ENCODE results near the gene CRYGN. TPM values are rescaled to one million over a fixed set of nuclear protein-coding genes. Genes with fewer than 3 reads are reported as not detected.

Gene CRYGN
- total and polyA plus RNA-seq, 2 of the 13 experiments (the other 11 are each of a cell fraction or from before 2014, with no cell fraction given), result 0.11 TPM; not detected in 1

- no peaks in the 10 kb centered on the region for H4K20me1 ChIP-seq (ENCODE audit: insufficient read depth, low read length)
- DNase-seq (ENCODE audit: low spot score), result no peak
- H3K4me1 ChIP-seq (ENCODE audit: insufficient read depth, low read length), result no peaks in the 10 kb centered on the region
- BruUV-seq (replicated peaks), result no TSS peak
- H3K9ac ChIP-seq (ENCODE audit: insufficient read depth, low read depth, low read length), result no peak overlapping the region
- no peak for FAIRE-seq
- no peak overlapping the region for H3K4me2 ChIP-seq (ENCODE audit: low read depth, low read length)
- H2AFZ ChIP-seq (ENCODE audit: low read length), result no peak overlapping the region
- no peak overlapping the region for H3K4me3 ChIP-seq (replicated peaks in 1 of 3; ENCODE audit: insufficient read depth in 1 of 3, low read depth in 2 of 3, low read length in 3 of 3)
- in situ Hi-C loops (cut with HindIII; ENCODE audit: extremely low pct_ligation_motif_present, low pct_unique_long_range_greater_than_20kb), result no loop called here
- no peaks in the 10 kb centered on the region for H3K9me3 ChIP-seq (ENCODE audit: low read length)
- intact Hi-C loops (cut with micrococcal nuclease; ENCODE audit: unreplicated experiment), result no loop called here
- POLR2A ChIA-PET, result no interaction called here
- no peaks in the 10 kb centered on the region for H3K36me3 ChIP-seq (replicated peaks in 1 of 2; ENCODE audit: control insufficient read depth in 1 of 2, insufficient read depth in 2 of 2, low read length in 2 of 2)
- no peaks in the 10 kb centered on the region for H3K79me2 ChIP-seq (ENCODE audit: insufficient read depth, low read length)
- peaks cover 18 to 82% of the 10 kb centered on the region in 2 experiments for H3K27me3 ChIP-seq (ENCODE audit: control insufficient read depth in 1 of 2, insufficient read depth in 2 of 2, low read length in 2 of 2)
- H3K27ac ChIP-seq (ENCODE audit: extremely low read length, insufficient read depth, low read length), result no peak overlapping the region
- CTCF ChIA-PET (ENCODE audit: low intra/inter-chr PET ratio, low total read pairs), result no interaction called here
- no peak for ATAC-seq
- 61% methylated on average over 4 of the region's 15 CpGs for WGBS (ENCODE audit: low lambda C conversion rate)
- no peak for TF ChIP-seq HMGXB4 (CRISPR knock-in tag; IDR thresholded peaks at IDR 0.05; ENCODE audit: borderline replicate concordance in 1 of 2, low read depth in 1 of 2)
- TF ChIP-seq ZBTB49 (CRISPR knock-in tag; IDR thresholded peaks at IDR 0.05; ENCODE audit: borderline replicate concordance), result no peak
- TF ChIP-seq ZNF775 (CRISPR knock-in tag; IDR thresholded peaks at IDR 0.05; ENCODE audit: borderline replicate concordance), result no peak
- no peak for TF ChIP-seq JUNB (CRISPR knock-in tag; IDR thresholded peaks at IDR 0.05; ENCODE audit: borderline replicate concordance)
- no peak for TF ChIP-seq MATR3 (CRISPR knock-in tag; IDR thresholded peaks at IDR 0.05)
- TF ChIP-seq ATF4 (CRISPR knock-in tag; IDR thresholded peaks at IDR 0.05), result no peak
- no peak for TF ChIP-seq ADNP (CRISPR knock-in tag; IDR thresholded peaks at IDR 0.05)
- no peak for TF ChIP-seq GATAD2A (CRISPR knock-in tag; IDR thresholded peaks at IDR 0.05)
- no peak for TF ChIP-seq ZNF83 (CRISPR knock-in tag; IDR thresholded peaks at IDR 0.05; ENCODE audit: borderline replicate concordance)
- TF ChIP-seq NPAS2 (CRISPR knock-in tag; IDR thresholded peaks at IDR 0.05; ENCODE audit: borderline replicate concordance), result no peak
- TF ChIP-seq KLF12 (CRISPR knock-in tag; IDR thresholded peaks at IDR 0.05; ENCODE audit: borderline replicate concordance), result no peak
- no peak for TF ChIP-seq GMEB1 (CRISPR knock-in tag; IDR thresholded peaks at IDR 0.05; ENCODE audit: borderline replicate concordance)
- TF ChIP-seq ZNF543 (CRISPR knock-in tag; IDR thresholded peaks at IDR 0.05), result no peak
- no peak for TF ChIP-seq ELF4 (CRISPR knock-in tag; IDR thresholded peaks at IDR 0.05; ENCODE audit: borderline replicate concordance)
Measured at GRCh38 chr7:151435971-151436370, 4.0 kb downstream of the CRYGN start.
